Activated CD8-positive, alpha-beta memory T cell treated with anti-CD3 and anti-CD28 coated beads, Interleukin-2, amount 10 ng/mL, durations not matched to agents 7 days and 5 days (primary cell): ENCODE results near the gene OTOA. TPM values are rescaled to one million over a fixed set of nuclear protein-coding genes. Genes with fewer than 3 reads are reported as not detected.
A peak's percentile ranks its signal among the peaks of the same experiment; 100 is the strongest.
"Not testable (repeated sequence)": the region's sequence is repeated elsewhere in the genome, so short reads cannot be mapped to it uniquely, and the experiment has no call there.

Experiments
- ATAC-seq: fragments of 150-1000 bp; cut with Tn5 transposase; one replicate; pipeline ENCODE4 v1.10.0; 2021; ENCODE audit warnings: moderate library complexity
- CTCF ChIA-PET: fragments of 350-600 bp; sonication (Branson Sonifier 250); formaldehyde crosslinking; loops from one replicate; lab custom pipeline; 2021; ENCODE audit warnings: antibody characterized with exemption; lab: Charles Lee
- DNase-seq: peaks from one replicate; pipeline ENCODE4 v3.0.0-alpha.2; 2020
- H3K27ac Mint-ChIP-seq: one replicate; pipeline ENCODE4 v1.8.0; 2021; ENCODE audit warnings: mild to moderate bottlenecking, mixed read lengths
- H3K27me3 Mint-ChIP-seq: one replicate; pipeline ENCODE4 v1.8.0; 2021; ENCODE audit warnings: mixed read lengths
- H3K36me3 Mint-ChIP-seq: one replicate; pipeline ENCODE4 v1.8.0; 2021; ENCODE audit warnings: mild to moderate bottlenecking, mixed read lengths
- H3K4me1 Mint-ChIP-seq: one replicate; pipeline ENCODE4 v1.8.0; 2021; ENCODE audit warnings: mixed read lengths
- H3K4me3 Mint-ChIP-seq: one replicate; pipeline ENCODE4 v1.8.0; 2021; ENCODE audit warnings: mild to moderate bottlenecking, moderate library complexity, mixed read lengths
- H3K9me3 Mint-ChIP-seq: one replicate; pipeline ENCODE4 v1.8.0; 2022; ENCODE audit warnings: low read depth, mixed read lengths
- total RNA-seq, 2 experiments: library from RNA; stranded (reverse); gene quantifications; one replicate each; pipeline ENCODE4 v1.2.3, GENCODE V29; 2021

OTOA gene
- total RNA-seq, 2 experiments from 2014 or later, result 0.09 to 0.38 TPM

GRCh38 chr16:21646091-21646490 is 17.7 kb upstream of the OTOA start:
- Mint-ChIP-seq H3K9me3 (no peaks in the 10 kb centered on the region), H3K27me3 (no peaks in the 10 kb centered on the region), H3K4me3 (peak overlapping the region; percentile 68), H3K36me3 (peaks cover 6% of the 10 kb centered on the region), H3K4me1 (peaks cover 55% of the 10 kb centered on the region), H3K27ac (peak overlapping the region; percentile 91)
- ATAC-seq, result no peak
- CTCF ChIA-PET, result interaction anchor here (0.8 to 5.4 kb wide), 11 partner anchors 10 to 106 kb away, joined by 3 to 46 read pairs (median 5); no protein-coding TSS in a partner anchor
- DNase-seq, result no peak

GRCh38 chr16:21646721-21647561 is 16.8 kb upstream of the OTOA start:
- peaks cover 55% of the 10 kb centered on the region for H3K4me1 Mint-ChIP-seq
- no peaks in the 10 kb centered on the region for H3K27me3 Mint-ChIP-seq
- H3K36me3 Mint-ChIP-seq, result peaks cover 6% of the 10 kb centered on the region
- H3K9me3 Mint-ChIP-seq, result no peaks in the 10 kb centered on the region
- ATAC-seq (peak; percentile 90), DNase-seq (peak; percentile 95)
- peak overlapping the region; percentile 91 for H3K27ac Mint-ChIP-seq
- CTCF ChIA-PET, result interaction anchor here (0.9 to 5.4 kb wide), 7 partner anchors 11 to 107 kb away, joined by 3 to 46 read pairs (median 6); no protein-coding TSS in a partner anchor
- peak overlapping the region; percentile 40 for H3K4me3 Mint-ChIP-seq

- Mint-ChIP-seq H3K4me3 (no peak overlapping the region), H3K9me3 (no peaks in the 10 kb centered on the region), H3K27me3 (no peaks in the 10 kb centered on the region), H3K27ac (peak overlapping the region; percentile 91), H3K4me1 (peaks cover 55% of the 10 kb centered on the region), H3K36me3 (peaks cover 6% of the 10 kb centered on the region)
- CTCF ChIA-PET, result interaction anchor here (0.9 to 5.4 kb wide), 5 partner anchors 10 to 61 kb away, joined by 3 to 46 read pairs (median 4); no protein-coding TSS in a partner anchor
- no peak for DNase-seq
- ATAC-seq, result peak; percentile 14
Observed at GRCh38 chr16:21647562-21648164, 16.1 kb upstream of the OTOA start.

- not testable (repeated sequence) for ATAC-seq, H3K9me3 Mint-ChIP-seq, H3K4me3 Mint-ChIP-seq, H3K36me3 Mint-ChIP-seq, DNase-seq, H3K27me3 Mint-ChIP-seq, H3K27ac Mint-ChIP-seq
- H3K4me1 Mint-ChIP-seq, result peaks cover 48% of the 10 kb centered on the region
- CTCF ChIA-PET, result interaction anchor here (0.5 kb wide), 1 partner anchor 21 kb away, joined by 4 read pairs; no protein-coding TSS in a partner anchor
Observed at GRCh38 chr16:21649826-21650406, 13.9 kb upstream of the OTOA start.

- DNase-seq (no peak), ATAC-seq (no peak)
- H3K27me3 Mint-ChIP-seq, result no peaks in the 10 kb centered on the region
- H3K36me3 Mint-ChIP-seq, result peaks cover 3% of the 10 kb centered on the region
- H3K4me1 Mint-ChIP-seq, result peaks cover 45% of the 10 kb centered on the region
- no peak overlapping the region for H3K4me3 Mint-ChIP-seq
- no peaks in the 10 kb centered on the region for H3K9me3 Mint-ChIP-seq
- no peak overlapping the region for H3K27ac Mint-ChIP-seq
- CTCF ChIA-PET, result interaction anchor here (0.5 kb wide), 1 partner anchor 22 kb away, joined by 4 read pairs; no protein-coding TSS in a partner anchor
Observed at GRCh38 chr16:21650521-21650920, 13.2 kb upstream of the OTOA start.

- H3K27ac Mint-ChIP-seq, result no peak overlapping the region
- ATAC-seq (no peak), DNase-seq (no peak)
- H3K27me3 Mint-ChIP-seq, result no peaks in the 10 kb centered on the region
- H3K4me3 Mint-ChIP-seq, result no peak overlapping the region
- CTCF ChIA-PET, result no interaction called here
- peaks cover 6% of the 10 kb centered on the region for H3K36me3 Mint-ChIP-seq
- no peaks in the 10 kb centered on the region for H3K9me3 Mint-ChIP-seq
- peaks cover 38% of the 10 kb centered on the region for H3K4me1 Mint-ChIP-seq
Observed at GRCh38 chr16:21651515-21651914, 12.3 kb upstream of the OTOA start.

GRCh38 chr16:21652453-21652852 is 11.3 kb upstream of the OTOA start, which contains the start of gene IGSF6:
IGSF6 (minus strand) TSS chr16:21652608; CDS start chr16:21652598, 10 bp downstream.
- DNase-seq (no peak), ATAC-seq (no peak)
- Mint-ChIP-seq H3K36me3 (peaks cover 5% of the 10 kb centered on the region), H3K27me3 (no peaks in the 10 kb centered on the region), H3K4me1 (peaks cover 38% of the 10 kb centered on the region), H3K4me3 (no peak within 1 kb of the TSS), H3K9me3 (no peaks in the 10 kb centered on the region), H3K27ac (no peak within 1 kb of the TSS)
- CTCF ChIA-PET, result no interaction called here

GRCh38 chr16:21653571-21653970 is 10.2 kb upstream of the OTOA start:
- no peaks in the 10 kb centered on the region for H3K27me3 Mint-ChIP-seq
- CTCF ChIA-PET, result no interaction called here

GRCh38 chr16:21654466-21654865 is 9.3 kb upstream of the OTOA start:
- Mint-ChIP-seq H3K4me3 (no peak overlapping the region), H3K4me1 (peaks cover 31% of the 10 kb centered on the region), H3K27me3 (no peaks in the 10 kb centered on the region), H3K9me3 (no peaks in the 10 kb centered on the region), H3K27ac (no peak overlapping the region), H3K36me3 (peaks cover 3% of the 10 kb centered on the region)
- ATAC-seq, result no peak
- no peak for DNase-seq
- CTCF ChIA-PET, result no interaction called here

More at GRCh38 chr16:21653571-21653970, 10.2 kb upstream of the OTOA start:
- no peak for ATAC-seq
- Mint-ChIP-seq H3K27ac (no peak overlapping the region), H3K9me3 (no peaks in the 10 kb centered on the region), H3K36me3 (peaks cover 3% of the 10 kb centered on the region), H3K4me3 (no peak overlapping the region), H3K4me1 (peaks cover 35% of the 10 kb centered on the region)
- DNase-seq, result no peak

GRCh38 chr16:21654881-21655280 is 8.9 kb upstream of the OTOA start:
- Mint-ChIP-seq H3K4me1 (peaks cover 31% of the 10 kb centered on the region), H3K36me3 (peaks cover 3% of the 10 kb centered on the region), H3K4me3 (no peak overlapping the region), H3K9me3 (no peaks in the 10 kb centered on the region), H3K27me3 (no peaks in the 10 kb centered on the region), H3K27ac (no peak overlapping the region)
- DNase-seq (no peak), ATAC-seq (no peak)
- CTCF ChIA-PET, result interaction anchor here (3.4 kb wide), 1 partner anchor 54 kb away, joined by 76 read pairs; no protein-coding TSS in a partner anchor

GRCh38 chr16:21656795-21657768 is 6.7 kb upstream of the OTOA start:
- H3K4me1 Mint-ChIP-seq, result peaks cover 37% of the 10 kb centered on the region
- no peaks in the 10 kb centered on the region for H3K9me3 Mint-ChIP-seq
- peak overlapping the region; percentile 63 for H3K27ac Mint-ChIP-seq
- ATAC-seq (peak; percentile 53), DNase-seq (peak; percentile 56)
- CTCF ChIA-PET, result interaction anchor here (0.7 to 3.4 kb wide), 33 partner anchors 11 to 532 kb away, joined by 3 to 76 read pairs (median 4); partner anchors contain the start of gene UQCRC2
- H3K4me3 Mint-ChIP-seq, result no peak overlapping the region
- H3K27me3 Mint-ChIP-seq, result no peaks in the 10 kb centered on the region
- H3K36me3 Mint-ChIP-seq, result peaks cover 3% of the 10 kb centered on the region

- DNase-seq (no peak), ATAC-seq (no peak)
- CTCF ChIA-PET, result interaction anchor here (0.6 to 1.7 kb wide), 6 partner anchors 14 to 87 kb away, joined by 3 to 5 read pairs (median 3); no protein-coding TSS in a partner anchor
- H3K27me3 Mint-ChIP-seq, result peaks cover 8% of the 10 kb centered on the region
- peaks cover 5% of the 10 kb centered on the region for H3K36me3 Mint-ChIP-seq
- peaks cover 35% of the 10 kb centered on the region for H3K4me1 Mint-ChIP-seq
- H3K9me3 Mint-ChIP-seq, result no peaks in the 10 kb centered on the region
- H3K4me3 Mint-ChIP-seq, result no peak overlapping the region
- no peak overlapping the region for H3K27ac Mint-ChIP-seq
Observed at GRCh38 chr16:21659124-21659523, 4.6 kb upstream of the OTOA start.
